ENCODE measurements around the gene LMNA.

DNA sequence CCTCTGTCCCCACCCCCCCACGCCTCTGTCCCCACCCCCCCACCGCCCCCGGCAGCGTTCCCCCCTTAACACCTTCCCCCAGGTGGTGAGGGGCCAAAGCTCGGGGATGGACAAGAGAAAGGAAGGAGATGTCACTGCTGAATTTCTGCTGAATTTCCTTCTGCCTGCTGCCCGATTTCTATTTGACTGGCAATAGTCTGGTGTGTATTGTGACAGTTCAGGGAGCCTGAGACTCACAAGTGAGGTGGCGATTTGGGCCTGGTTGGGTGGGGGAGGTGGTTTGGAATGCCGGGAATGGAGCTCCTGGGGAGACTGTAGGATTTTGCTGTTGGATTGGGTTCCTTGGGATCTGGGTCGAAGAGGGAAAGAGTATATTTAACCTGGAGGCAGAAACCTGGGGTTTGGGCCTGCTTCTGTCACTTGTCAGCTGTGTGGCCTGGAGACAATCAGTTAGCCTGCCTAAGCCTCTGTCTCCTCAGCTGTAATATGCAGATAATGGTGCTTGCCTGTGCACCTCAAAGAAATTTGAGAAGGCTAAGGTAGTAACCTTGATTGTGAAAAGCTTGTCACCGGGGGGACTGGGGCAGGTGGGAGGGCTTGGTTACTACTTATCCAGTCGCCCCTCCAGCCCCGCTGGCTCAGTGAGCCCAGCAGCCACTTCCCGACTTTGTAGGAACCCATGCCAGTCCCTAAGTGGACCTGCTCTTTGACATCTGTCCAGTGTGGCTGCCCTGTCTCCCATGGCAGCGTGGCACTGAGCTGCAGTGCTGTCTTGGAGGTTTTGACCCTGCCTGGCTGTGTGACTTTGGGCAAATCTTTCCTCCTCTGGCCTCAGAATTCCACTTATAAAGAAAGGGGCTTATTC is 7.7 kb upstream of the LMNA start:
- TF ChIP-seq, protein P1, sequence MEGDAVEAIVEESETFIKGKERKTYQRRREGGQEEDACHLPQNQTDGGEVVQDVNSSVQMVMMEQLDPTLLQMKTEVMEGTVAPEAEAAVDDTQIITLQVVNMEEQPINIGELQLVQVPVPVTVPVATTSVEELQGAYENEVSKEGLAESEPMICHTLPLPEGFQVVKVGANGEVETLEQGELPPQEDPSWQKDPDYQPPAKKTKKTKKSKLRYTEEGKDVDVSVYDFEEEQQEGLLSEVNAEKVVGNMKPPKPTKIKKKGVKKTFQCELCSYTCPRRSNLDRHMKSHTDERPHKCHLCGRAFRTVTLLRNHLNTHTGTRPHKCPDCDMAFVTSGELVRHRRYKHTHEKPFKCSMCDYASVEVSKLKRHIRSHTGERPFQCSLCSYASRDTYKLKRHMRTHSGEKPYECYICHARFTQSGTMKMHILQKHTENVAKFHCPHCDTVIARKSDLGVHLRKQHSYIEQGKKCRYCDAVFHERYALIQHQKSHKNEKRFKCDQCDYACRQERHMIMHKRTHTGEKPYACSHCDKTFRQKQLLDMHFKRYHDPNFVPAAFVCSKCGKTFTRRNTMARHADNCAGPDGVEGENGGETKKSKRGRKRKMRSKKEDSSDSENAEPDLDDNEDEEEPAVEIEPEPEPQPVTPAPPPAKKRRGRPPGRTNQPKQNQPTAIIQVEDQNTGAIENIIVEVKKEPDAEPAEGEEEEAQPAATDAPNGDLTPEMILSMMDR (IDR thresholded peaks at IDR 0.05) = no peak
- no peak for TF ChIP-seq POLR2AphosphoS5 (IDR thresholded peaks at IDR 0.05)
